Measurements from ENCODE around the gene NEK8. TPM values are rescaled to one million over a fixed set of nuclear protein-coding genes. Genes with fewer than 3 reads are reported as not detected.

The NEK8 gene
- total RNA-seq, 2 donors from 2014 or later: 5.1 to 13.2 TPM

- peaks cover 5% of the 10 kb centered on the region in 2 donors for H3K36me3 ChIP-seq
- 19% methylated on average over 20 of the region's 20 CpGs for WGBS
- TF ChIP-seq POLR2A (IDR thresholded peaks at IDR 0.05) (peak; percentile 16), POLR2AphosphoS5 (IDR thresholded peaks at IDR 0.05) (peak; percentile 92), CTCF (IDR thresholded peaks at IDR 0.05) (peak; percentile 98 to 100 (median 99))
- H3K27me3 ChIP-seq (replicated peaks; ENCODE audit: insufficient read depth): no peaks in the 10 kb centered on the region
- H3K4me3 ChIP-seq: no peak overlapping the region
- intact Hi-C loops (cut with DNase I): loop anchor here (2.0 kb wide), 1 partner anchor 24 kb away; the partner anchor contains the start of gene TLCD1
- H3K4me1 ChIP-seq (replicated peaks): peaks cover 26% of the 10 kb centered on the region
- no peaks in the 10 kb centered on the region for H3K9me3 ChIP-seq
- DNase-seq (ENCODE audit: low spot score): peak; percentile 95
- peak overlapping the region; percentile 68 to 99 for H3K27ac ChIP-seq
These were observed 21.8 kb downstream of the NEK8 start for GRCh38 chr17:28750178-28751047.

- no peak for DNase-seq (ENCODE audit: low spot score)
These were observed 23.2 kb downstream of the NEK8 start for GRCh38 chr17:28751600-28752366.

GRCh38 chr17:28755486-28755885, 26.9 kb downstream of the NEK8 start:
- H3K9me3 ChIP-seq: no peaks in the 10 kb centered on the region
- H3K27me3 ChIP-seq (replicated peaks; ENCODE audit: insufficient read depth): no peaks in the 10 kb centered on the region
- intact Hi-C loops (cut with DNase I): no loop called here
- H3K4me1 ChIP-seq (replicated peaks): peaks cover 3% of the 10 kb centered on the region
- H3K36me3 ChIP-seq: no peaks in the 10 kb centered on the region
- WGBS: 84% methylated on average over 7 of the region's 7 CpGs
- no peak for TF ChIP-seq CTCF (IDR thresholded peaks at IDR 0.05)
- TF ChIP-seq POLR2AphosphoS5 (IDR thresholded peaks at IDR 0.05): no peak
- no peak for TF ChIP-seq POLR2A (IDR thresholded peaks at IDR 0.05)
- no peak for DNase-seq (ENCODE audit: low spot score)
- H3K4me3 ChIP-seq: no peak overlapping the region
- H3K27ac ChIP-seq: no peak overlapping the region

More at GRCh38 chr17:28751600-28752366, 23.2 kb downstream of the NEK8 start:
- intact Hi-C loops (cut with DNase I): loop anchor here (2.0 kb wide), 1 partner anchor 25 kb away; the partner anchor contains the start of gene TLCD1
- Histone ChIP-seq H3K9me3 (no peaks in the 10 kb centered on the region), H3K4me1 (replicated peaks) (peaks cover 13% of the 10 kb centered on the region), H3K4me3 (no peak overlapping the region), H3K27me3 (replicated peaks; ENCODE audit: insufficient read depth) (no peaks in the 10 kb centered on the region), H3K27ac (no peak overlapping the region), H3K36me3 (peaks cover 5% of the 10 kb centered on the region in 2 donors)
- WGBS: 87% methylated on average over 10 of the region's 10 CpGs
- TF ChIP-seq CTCF (IDR thresholded peaks at IDR 0.05) (no peak), POLR2A (IDR thresholded peaks at IDR 0.05) (no peak), POLR2AphosphoS5 (IDR thresholded peaks at IDR 0.05) (no peak)

GRCh38 chr17:28756049-28756804, 27.6 kb downstream of the NEK8 start:
- intact Hi-C loops (cut with DNase I): no loop called here

More at GRCh38 chr17:28756049-28756804, 27.6 kb downstream of the NEK8 start:
- Histone ChIP-seq H3K27me3 (replicated peaks; ENCODE audit: insufficient read depth) (no peaks in the 10 kb centered on the region), H3K4me1 (replicated peaks) (peaks cover 10% of the 10 kb centered on the region), H3K4me3 (no peak overlapping the region), H3K27ac (peak overlapping the region in 1 of 2 donors; percentile 12), H3K36me3 (no peaks in the 10 kb centered on the region), H3K9me3 (no peaks in the 10 kb centered on the region)
- 56% methylated on average over 5 of the region's 5 CpGs for WGBS
- TF ChIP-seq POLR2A (IDR thresholded peaks at IDR 0.05) (no peak), POLR2AphosphoS5 (IDR thresholded peaks at IDR 0.05) (peak; percentile 51), CTCF (IDR thresholded peaks at IDR 0.05) (no peak)
- no peak for DNase-seq (ENCODE audit: low spot score)

Measured in prostate gland (tissue), 2 donors.